ACC112 (cell line): Measurements from ENCODE around the gene PLA2G15.

ENCODE experiments used
- H2AFZ ChIP-seq: fragments of 200-600 bp; sonication (generic); one replicate; pipeline ENCODE4 v1.6.0; 2017; ENCODE audit warnings: antibody characterized with exemption, low read length; ENCODE audit not compliant: unreplicated experiment
- H3K27ac ChIP-seq: fragments of 200-600 bp; sonication (generic); 2 replicates; pipeline ENCODE4 v1.5.1; 2014; ENCODE audit warnings: low read depth, mild to moderate bottlenecking, antibody characterized with exemption, low read length, moderate library complexity
- H3K27me3 ChIP-seq: fragments of 200-600 bp; sonication (generic); 2 replicates; pipeline ENCODE4 v1.6.1; 2014; ENCODE audit warnings: mild to moderate bottlenecking, antibody characterized with exemption, low read length, moderate library complexity, mixed read lengths; ENCODE audit not compliant: insufficient read depth
- H3K36me3 ChIP-seq: fragments of 200-600 bp; sonication (generic); 2 replicates; pipeline ENCODE4 v1.6.1; 2016; ENCODE audit warnings: mild to moderate bottlenecking, antibody characterized with exemption, low read length, moderate library complexity, mixed read lengths; ENCODE audit not compliant: insufficient read depth
- H3K4me1 ChIP-seq: fragments of 200-600 bp; sonication (generic); one replicate; pipeline ENCODE4 v1.6.1; 2016; ENCODE audit warnings: low read length, mixed read lengths; ENCODE audit not compliant: insufficient read depth, unreplicated experiment, control insufficient read depth
- H3K4me3 ChIP-seq: fragments of 200-600 bp; sonication (generic); 2 replicates; pipeline ENCODE4 v1.5.1; 2014; ENCODE audit warnings: mild to moderate bottlenecking, low read depth, low read length
- H3K79me2 ChIP-seq: fragments of 200-600 bp; sonication (generic); one replicate; pipeline ENCODE4 v1.6.0; 2016; ENCODE audit warnings: low read length; ENCODE audit not compliant: control insufficient read depth, unreplicated experiment, insufficient read depth

Gene PLA2G15

GRCh38 chr16:68223072-68223471 lies 22.1 kb upstream of the PLA2G15 start:
- Histone ChIP-seq H2AFZ (no peak overlapping the region), H3K4me3 (no peak overlapping the region), H3K27me3 (no peaks in the 10 kb centered on the region), H3K4me1 (peaks cover 3% of the 10 kb centered on the region), H3K36me3 (no peaks in the 10 kb centered on the region), H3K79me2 (no peaks in the 10 kb centered on the region), H3K27ac (no peak overlapping the region)

DNA sequence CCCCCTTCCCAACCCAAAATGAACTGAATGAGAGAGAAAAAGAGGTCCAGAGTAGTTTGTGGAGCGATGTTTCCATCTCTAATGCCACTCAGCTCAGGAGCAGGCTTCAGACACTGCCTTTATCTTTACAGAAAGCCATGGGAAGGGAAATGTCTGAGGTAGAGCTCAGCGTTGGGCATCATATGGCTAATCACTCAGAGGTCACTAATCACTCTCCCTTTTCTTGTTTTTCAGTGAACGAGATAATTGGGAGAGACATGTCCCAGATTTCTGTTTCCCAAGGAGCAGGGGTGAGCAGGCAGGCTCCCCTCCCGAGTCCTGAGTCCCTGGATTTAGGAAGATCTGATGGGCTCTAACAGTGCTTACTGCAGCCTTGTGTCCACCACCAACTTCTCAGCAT lies 19.1 kb upstream of the PLA2G15 start:
- Histone ChIP-seq H3K79me2 (no peaks in the 10 kb centered on the region), H3K4me3 (no peak overlapping the region), H2AFZ (no peak overlapping the region), H3K4me1 (peaks cover 8% of the 10 kb centered on the region), H3K27ac (no peak overlapping the region), H3K27me3 (no peaks in the 10 kb centered on the region), H3K36me3 (no peaks in the 10 kb centered on the region)

DNA sequence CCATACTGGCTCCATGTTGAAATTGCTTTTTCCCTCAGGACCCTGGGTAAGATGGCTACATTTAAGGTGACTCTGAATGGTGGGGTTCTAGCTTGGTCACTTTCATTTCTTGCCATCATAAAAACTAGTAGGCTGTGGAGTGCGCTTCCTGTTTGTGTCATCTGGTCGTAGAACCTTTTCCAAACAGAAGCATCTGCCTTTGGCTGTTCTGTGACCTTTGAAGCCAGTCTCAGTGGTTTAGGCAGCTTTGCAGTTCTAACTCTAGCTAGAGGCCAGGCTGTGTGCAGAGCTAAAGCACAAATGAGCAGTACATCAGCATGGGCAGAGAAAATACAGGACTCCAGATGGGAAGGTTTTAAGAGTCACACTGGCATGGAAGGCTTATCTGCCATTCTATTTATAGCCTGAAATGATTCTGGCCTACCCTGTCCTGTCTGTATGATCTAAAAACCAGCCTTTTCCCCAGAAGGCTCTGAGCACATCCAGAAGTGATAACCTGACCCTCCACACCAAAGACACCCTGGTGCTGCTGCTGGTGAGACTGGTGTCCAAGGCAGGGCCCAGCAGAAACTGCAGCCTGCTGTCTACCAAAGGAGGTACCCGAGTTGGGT lies 17.9 kb upstream of the PLA2G15 start:
- H3K4me3 ChIP-seq, result no peak overlapping the region
- no peaks in the 10 kb centered on the region for H3K36me3 ChIP-seq
- no peaks in the 10 kb centered on the region for H3K79me2 ChIP-seq
- peaks cover 8% of the 10 kb centered on the region for H3K4me1 ChIP-seq
- H3K27ac ChIP-seq, result no peak overlapping the region
- no peaks in the 10 kb centered on the region for H3K27me3 ChIP-seq
- H2AFZ ChIP-seq, result no peak overlapping the region

DNA sequence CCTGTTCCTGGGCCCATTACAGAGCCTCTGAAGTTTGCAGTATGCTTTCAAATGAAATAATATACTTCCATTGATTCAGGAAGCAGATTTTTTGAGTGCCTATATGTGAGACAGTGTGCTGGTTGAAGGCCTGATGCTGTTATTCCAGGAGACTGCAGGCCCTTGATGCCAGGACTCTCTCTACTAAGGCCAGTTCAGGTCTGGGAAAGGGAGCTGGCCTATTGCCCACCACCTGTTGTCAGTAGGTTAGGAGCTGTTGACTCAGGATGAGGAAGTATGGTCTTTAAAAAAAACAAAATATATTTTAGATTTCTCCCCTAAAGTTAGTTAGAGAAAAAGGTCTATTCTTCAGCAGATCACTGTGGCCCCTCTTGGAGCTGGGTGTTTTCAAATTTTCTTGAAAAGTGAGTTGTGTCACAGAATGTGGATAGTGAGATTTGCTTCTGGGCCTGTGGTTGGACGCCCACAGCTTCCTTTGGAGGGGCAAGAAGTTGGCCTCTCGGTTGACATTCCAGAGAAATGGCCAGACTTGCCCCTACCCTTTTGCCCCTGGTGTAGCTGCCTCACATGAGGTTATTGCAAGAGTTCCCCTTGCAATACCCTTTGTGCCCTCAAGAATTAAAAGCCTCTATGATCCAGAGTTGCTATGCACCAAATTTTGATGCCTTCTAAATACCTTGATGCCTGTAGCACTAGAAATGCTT lies 17.2 kb upstream of the PLA2G15 start:
- H3K79me2 ChIP-seq, result no peaks in the 10 kb centered on the region
- H3K27ac ChIP-seq, result no peak overlapping the region
- H2AFZ ChIP-seq, result no peak overlapping the region
- H3K36me3 ChIP-seq, result no peaks in the 10 kb centered on the region
- H3K27me3 ChIP-seq, result no peaks in the 10 kb centered on the region
- no peak overlapping the region for H3K4me3 ChIP-seq
- H3K4me1 ChIP-seq, result peaks cover 8% of the 10 kb centered on the region

DNA sequence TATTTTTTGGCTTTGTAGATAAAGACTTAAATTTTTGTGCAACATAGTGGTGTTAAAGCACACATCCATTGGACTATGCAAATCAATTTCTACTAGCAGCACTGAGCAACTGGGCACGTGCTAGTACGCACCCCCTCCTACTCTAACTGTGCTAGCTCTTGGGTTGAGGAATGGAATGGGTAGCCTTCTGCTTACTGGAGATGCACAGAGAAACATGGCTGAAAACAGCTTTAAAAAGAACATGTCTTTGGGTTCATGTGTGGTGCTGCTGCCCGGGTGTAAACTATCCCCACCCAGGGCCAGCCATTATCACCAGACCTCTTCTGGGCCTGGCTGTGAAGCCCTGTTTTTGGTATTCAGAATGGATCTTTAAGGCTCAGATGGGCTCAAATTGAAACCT lies 16.5 kb upstream of the PLA2G15 start:
- Histone ChIP-seq H3K36me3 (no peaks in the 10 kb centered on the region), H2AFZ (no peak overlapping the region), H3K79me2 (no peaks in the 10 kb centered on the region), H3K4me1 (peaks cover 8% of the 10 kb centered on the region), H3K27ac (no peak overlapping the region), H3K4me3 (no peak overlapping the region), H3K27me3 (no peaks in the 10 kb centered on the region)

DNA sequence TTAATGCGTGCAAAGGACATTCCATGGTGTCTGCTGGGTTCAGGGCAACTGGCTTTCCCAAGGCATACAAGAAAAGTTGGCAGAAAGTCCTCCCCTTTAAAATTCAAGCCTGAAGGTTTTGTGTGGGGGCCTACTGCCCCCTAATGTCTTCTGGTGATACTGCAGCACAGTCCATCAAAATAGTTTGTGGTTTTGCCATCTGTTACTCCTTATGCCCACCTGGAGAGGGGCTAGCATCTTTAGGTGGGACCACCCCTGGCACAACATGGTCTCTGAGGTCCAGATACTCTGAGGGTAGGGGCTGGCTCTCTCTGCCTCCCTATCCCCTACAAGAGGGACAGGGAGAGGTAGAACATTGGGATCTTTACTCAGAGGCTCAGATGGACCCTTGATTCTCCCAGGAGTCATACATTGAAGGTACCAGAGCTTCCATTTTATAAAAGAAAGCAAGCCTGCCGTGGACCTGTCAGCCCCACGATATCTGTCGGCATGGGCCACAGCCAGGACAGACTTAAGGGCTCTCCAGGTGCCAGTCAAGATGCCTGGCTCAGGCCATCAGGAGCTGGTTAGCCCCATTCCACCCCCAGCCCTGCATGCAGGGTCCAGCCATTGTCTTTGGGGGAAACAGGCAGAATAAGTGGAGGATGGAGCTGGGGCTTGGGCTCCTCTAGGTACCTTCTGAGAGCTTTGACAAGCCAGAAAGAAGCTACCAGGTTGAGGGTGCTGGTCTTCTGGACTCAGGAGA lies 15.6 kb upstream of the PLA2G15 start:
- Histone ChIP-seq H3K79me2 (no peaks in the 10 kb centered on the region), H3K4me3 (no peak overlapping the region), H3K36me3 (no peaks in the 10 kb centered on the region), H2AFZ (no peak overlapping the region), H3K27me3 (no peaks in the 10 kb centered on the region), H3K27ac (no peak overlapping the region), H3K4me1 (peaks cover 8% of the 10 kb centered on the region)

GRCh38 chr16:68230176-68230571 lies 15.0 kb upstream of the PLA2G15 start:
- Histone ChIP-seq H3K27ac (no peak overlapping the region), H2AFZ (no peak overlapping the region), H3K36me3 (no peaks in the 10 kb centered on the region), H3K27me3 (no peaks in the 10 kb centered on the region), H3K4me1 (peaks cover 8% of the 10 kb centered on the region), H3K79me2 (no peaks in the 10 kb centered on the region), H3K4me3 (no peak overlapping the region)

DNA sequence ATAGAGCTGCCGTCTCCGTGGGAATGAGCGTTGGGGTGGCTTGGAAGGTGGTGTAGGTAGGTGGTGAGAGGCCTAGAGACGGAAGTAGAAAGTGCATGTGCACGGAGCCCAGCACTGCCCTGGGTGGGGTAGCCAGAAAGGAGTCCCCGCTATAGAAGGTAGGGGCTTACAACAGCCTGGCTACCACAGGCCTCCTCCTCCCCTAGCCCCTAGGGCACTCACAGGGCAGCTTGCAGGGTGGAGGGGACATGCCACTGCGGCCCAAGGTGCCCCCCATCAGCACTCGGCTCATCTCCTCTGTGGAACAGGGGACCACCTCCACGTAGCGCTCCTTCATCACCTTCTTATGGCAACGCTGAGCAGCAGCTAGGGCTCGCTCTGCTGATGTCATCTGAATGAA lies 14.2 kb upstream of the PLA2G15 start:
- Histone ChIP-seq H3K27me3 (no peaks in the 10 kb centered on the region), H3K4me3 (no peak overlapping the region), H3K4me1 (peaks cover 8% of the 10 kb centered on the region), H3K36me3 (no peaks in the 10 kb centered on the region), H3K27ac (no peak overlapping the region), H2AFZ (no peak overlapping the region), H3K79me2 (no peaks in the 10 kb centered on the region)

GRCh38 chr16:68231384-68232136 lies 13.6 kb upstream of the PLA2G15 start:
- Histone ChIP-seq H3K36me3 (no peaks in the 10 kb centered on the region), H3K27me3 (no peaks in the 10 kb centered on the region), H3K27ac (no peak overlapping the region), H3K4me1 (peaks cover 13% of the 10 kb centered on the region), H2AFZ (no peak overlapping the region), H3K79me2 (no peaks in the 10 kb centered on the region), H3K4me3 (no peak overlapping the region)

GRCh38 chr16:68232335-68232734 lies 12.8 kb upstream of the PLA2G15 start:
- Histone ChIP-seq H3K27ac (no peak overlapping the region), H3K4me1 (peaks cover 14% of the 10 kb centered on the region), H3K36me3 (no peaks in the 10 kb centered on the region), H3K27me3 (no peaks in the 10 kb centered on the region), H2AFZ (no peak overlapping the region), H3K4me3 (no peak overlapping the region), H3K79me2 (no peaks in the 10 kb centered on the region)
